ENCODE results near the gene WNT9B. TPM values are rescaled to one million over a fixed set of nuclear protein-coding genes. Genes with fewer than 3 reads are reported as not detected.
"Not testable (repeated sequence)": the region's sequence is repeated elsewhere in the genome, so short reads cannot be mapped to it uniquely, and the experiment has no call there.

Gene WNT9B
- total RNA-seq, 2 donors from 2014 or later = 0.85 to 1.5 TPM

DNA sequence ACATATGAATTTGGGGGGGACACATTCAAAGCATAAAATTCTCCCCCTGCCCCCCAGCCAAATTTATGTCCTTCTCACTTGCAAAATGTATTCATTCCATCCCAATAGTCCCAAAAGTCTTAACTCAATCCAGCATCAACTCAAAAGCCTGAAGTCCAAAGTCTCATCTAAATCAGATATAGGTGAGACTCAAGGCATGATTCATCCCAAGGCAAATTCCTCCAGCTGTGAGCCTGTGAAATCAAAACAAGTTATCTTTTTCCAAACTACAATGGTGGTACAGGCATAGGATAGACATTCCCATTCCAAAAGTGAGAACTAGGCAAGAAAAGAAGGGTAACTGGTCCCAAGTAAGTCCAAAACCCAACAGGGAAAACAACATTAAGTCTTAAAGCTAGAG lies 65.7 kb downstream of the WNT9B start:
- no peak overlapping the region for H3K27ac ChIP-seq
- no peak overlapping the region for H3K4me3 ChIP-seq
- intact Hi-C loops (cut with DNase I) = no loop called here
- no peaks in the 10 kb centered on the region for H3K36me3 ChIP-seq
- H3K9me3 ChIP-seq = no peaks in the 10 kb centered on the region
- DNase-seq (ENCODE audit: low spot score) = no peak
- TF ChIP-seq POLR2AphosphoS5 (IDR thresholded peaks at IDR 0.05) (no peak), POLR2A (IDR thresholded peaks at IDR 0.05) (no peak)
- no peaks in the 10 kb centered on the region for H3K27me3 ChIP-seq (replicated peaks; ENCODE audit: insufficient read depth)
- H3K4me1 ChIP-seq (replicated peaks) = no peaks in the 10 kb centered on the region

DNA sequence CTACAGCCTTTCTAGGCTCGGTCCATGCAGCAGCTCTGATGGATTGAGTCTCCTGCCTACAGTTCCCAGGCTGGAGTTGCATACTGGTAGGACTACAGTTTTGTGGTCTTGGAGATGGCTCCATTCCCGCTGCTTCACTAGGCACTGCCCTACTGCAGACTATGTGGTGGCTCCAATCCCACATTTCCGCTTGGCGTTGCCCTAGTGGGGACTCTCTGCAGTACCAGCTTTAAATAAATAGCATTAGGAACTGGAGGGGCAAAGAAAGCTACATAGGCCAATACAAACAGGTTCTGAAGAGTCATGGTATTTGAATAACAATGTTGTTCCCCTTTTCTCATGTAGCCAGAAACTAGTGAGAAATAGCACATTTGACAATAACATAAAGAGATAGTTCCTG lies 66.1 kb downstream of the WNT9B start:
- no peak overlapping the region for H3K27ac ChIP-seq
- intact Hi-C loops (cut with DNase I) = no loop called here
- DNase-seq (ENCODE audit: low spot score) = no peak
- H3K9me3 ChIP-seq = no peaks in the 10 kb centered on the region
- no peaks in the 10 kb centered on the region for H3K27me3 ChIP-seq (replicated peaks; ENCODE audit: insufficient read depth)
- TF ChIP-seq POLR2AphosphoS5 (IDR thresholded peaks at IDR 0.05) = no peak
- TF ChIP-seq, protein P1, sequence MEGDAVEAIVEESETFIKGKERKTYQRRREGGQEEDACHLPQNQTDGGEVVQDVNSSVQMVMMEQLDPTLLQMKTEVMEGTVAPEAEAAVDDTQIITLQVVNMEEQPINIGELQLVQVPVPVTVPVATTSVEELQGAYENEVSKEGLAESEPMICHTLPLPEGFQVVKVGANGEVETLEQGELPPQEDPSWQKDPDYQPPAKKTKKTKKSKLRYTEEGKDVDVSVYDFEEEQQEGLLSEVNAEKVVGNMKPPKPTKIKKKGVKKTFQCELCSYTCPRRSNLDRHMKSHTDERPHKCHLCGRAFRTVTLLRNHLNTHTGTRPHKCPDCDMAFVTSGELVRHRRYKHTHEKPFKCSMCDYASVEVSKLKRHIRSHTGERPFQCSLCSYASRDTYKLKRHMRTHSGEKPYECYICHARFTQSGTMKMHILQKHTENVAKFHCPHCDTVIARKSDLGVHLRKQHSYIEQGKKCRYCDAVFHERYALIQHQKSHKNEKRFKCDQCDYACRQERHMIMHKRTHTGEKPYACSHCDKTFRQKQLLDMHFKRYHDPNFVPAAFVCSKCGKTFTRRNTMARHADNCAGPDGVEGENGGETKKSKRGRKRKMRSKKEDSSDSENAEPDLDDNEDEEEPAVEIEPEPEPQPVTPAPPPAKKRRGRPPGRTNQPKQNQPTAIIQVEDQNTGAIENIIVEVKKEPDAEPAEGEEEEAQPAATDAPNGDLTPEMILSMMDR (IDR thresholded peaks at IDR 0.05) = no peak
- TF ChIP-seq POLR2A (IDR thresholded peaks at IDR 0.05) = no peak
- no peaks in the 10 kb centered on the region for H3K36me3 ChIP-seq
- WGBS = 82% methylated on average over 4 of the region's 4 CpGs
- no peaks in the 10 kb centered on the region for H3K4me1 ChIP-seq (replicated peaks)
- H3K4me3 ChIP-seq = no peak overlapping the region

DNA sequence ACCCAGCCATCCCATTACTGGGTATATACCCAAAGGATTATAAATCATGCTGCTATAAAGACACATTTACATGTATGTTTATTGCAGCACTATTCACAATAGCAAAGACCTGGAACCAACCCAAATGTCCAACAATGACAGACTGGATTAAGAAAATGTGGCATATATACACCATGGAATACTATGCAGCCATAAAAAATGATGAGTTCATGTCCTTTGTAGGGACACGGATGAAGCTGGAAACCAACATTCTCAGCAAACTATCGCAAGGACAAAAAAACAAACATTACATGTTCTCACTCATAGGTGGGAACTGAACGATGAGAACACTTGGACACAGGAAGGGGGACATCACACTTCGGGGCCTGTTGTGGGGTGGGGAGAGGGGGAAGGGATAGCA lies 70.6 kb downstream of the WNT9B start:
- not testable (repeated sequence) for H3K4me3 ChIP-seq, H3K27ac ChIP-seq
- WGBS = 55% methylated on average over 4 of the region's 4 CpGs

DNA sequence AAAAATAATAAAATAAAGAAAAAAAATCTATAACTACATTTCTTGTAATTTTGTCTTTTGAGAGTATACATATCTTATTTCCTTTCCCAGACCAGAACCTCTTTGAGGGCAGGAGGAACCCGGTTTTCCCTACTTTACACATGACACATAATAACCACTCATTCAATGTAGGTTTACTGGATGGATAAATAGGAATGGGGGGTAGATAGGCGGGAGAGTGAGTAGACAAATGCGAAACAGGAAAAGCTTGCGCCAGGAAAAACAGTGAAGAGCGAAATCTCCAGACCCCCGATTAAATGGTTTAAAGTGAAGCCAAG lies 71.1 kb downstream of the WNT9B start:
- peak overlapping the region; percentile 94 to 97 for H3K27ac ChIP-seq
- intact Hi-C loops (cut with DNase I) = no loop called here
- H3K27me3 ChIP-seq (replicated peaks; ENCODE audit: insufficient read depth) = no peaks in the 10 kb centered on the region
- H3K4me1 ChIP-seq (replicated peaks) = no peaks in the 10 kb centered on the region
- TF ChIP-seq POLR2AphosphoS5 (IDR thresholded peaks at IDR 0.05) = no peak
- no peak for TF ChIP-seq POLR2A (IDR thresholded peaks at IDR 0.05)
- TF ChIP-seq, protein P1 (IDR thresholded peaks at IDR 0.05) = no peak
- H3K4me3 ChIP-seq = peak overlapping the region; percentile 71 to 78
- no peak for DNase-seq (ENCODE audit: low spot score)
- no peaks in the 10 kb centered on the region for H3K36me3 ChIP-seq
- WGBS = under 1% methylated on average over 6 of the region's 6 CpGs
- no peaks in the 10 kb centered on the region for H3K9me3 ChIP-seq

More for the DNA sequence above, 70.6 kb downstream of the WNT9B start:
- DNase-seq (ENCODE audit: low spot score); H3K27me3 ChIP-seq (replicated peaks; ENCODE audit: insufficient read depth); H3K9me3 ChIP-seq; intact Hi-C loops (cut with DNase I); H3K36me3 ChIP-seq; H3K4me1 ChIP-seq (replicated peaks): not testable (repeated sequence)

DNA sequence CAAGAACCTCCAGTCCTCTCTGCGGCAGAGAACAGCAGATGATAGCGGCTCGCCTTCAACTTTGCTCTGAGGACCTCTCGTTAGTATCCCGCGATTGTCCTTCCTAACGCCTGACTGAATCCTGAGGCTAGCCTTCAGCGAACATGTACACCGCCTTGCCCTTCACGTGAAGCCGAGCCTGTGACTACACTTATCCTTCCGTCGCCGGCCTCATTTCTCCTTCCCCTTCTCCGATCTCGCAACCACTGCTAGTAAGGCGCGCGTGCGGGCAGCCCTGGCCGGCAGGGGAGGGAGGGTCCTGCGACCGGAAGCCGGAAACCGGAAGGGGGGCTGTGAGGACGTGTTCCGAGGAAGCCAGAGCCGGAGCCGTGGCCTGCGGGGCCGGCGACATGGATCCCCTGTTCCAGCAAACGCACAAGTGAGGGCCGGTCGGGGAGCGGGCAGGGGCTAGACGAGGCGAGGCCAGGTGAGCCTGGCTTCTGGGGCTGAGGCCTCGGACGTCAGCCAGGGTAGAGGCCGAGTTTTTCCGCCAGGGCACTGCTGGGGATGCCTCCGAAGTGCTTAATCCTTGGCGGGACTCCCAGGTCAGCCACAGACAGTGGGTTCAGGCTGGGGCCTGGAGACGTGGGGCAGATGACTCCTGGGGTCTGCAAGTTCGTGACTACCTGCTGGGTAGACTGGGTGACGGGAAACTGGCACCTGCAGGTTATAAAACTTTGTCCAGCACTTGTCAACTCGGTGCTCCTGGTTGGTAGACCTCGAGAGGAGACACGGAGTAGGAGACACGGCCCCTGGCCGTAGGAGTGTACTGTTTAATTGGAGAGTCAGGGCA lies 71.6 kb downstream of the WNT9B start, which contains the start of gene GOSR2:
Gene GOSR2 (plus strand): TSS at position 357 of the 832 bp plus-strand sequence. CDS start 33 bp downstream, at position 390.
- Histone ChIP-seq H3K4me1 (replicated peaks) (no peaks in the 10 kb centered on the region), H3K9me3 (no peaks in the 10 kb centered on the region), H3K36me3 (no peaks in the 10 kb centered on the region), H3K27me3 (replicated peaks; ENCODE audit: insufficient read depth) (no peaks in the 10 kb centered on the region), H3K27ac (peak within 1 kb of the TSS; percentile 94 to 97), H3K4me3 (peak within 1 kb of the TSS; percentile 71 to 78)
- intact Hi-C loops (cut with DNase I) = no loop called here
- peak; percentile 48 for TF ChIP-seq POLR2A (IDR thresholded peaks at IDR 0.05)
- TF ChIP-seq, protein P1 (IDR thresholded peaks at IDR 0.05) = peak in 2 of 4 experiments; percentile 25 to 31
- TF ChIP-seq POLR2AphosphoS5 (IDR thresholded peaks at IDR 0.05) = peak; percentile 94
- DNase-seq (ENCODE audit: low spot score) = peak; percentile 80
- under 1% methylated on average over 51 of the region's 52 CpGs for WGBS

Measured in prostate gland (tissue), 2 donors.